ENCODE measurements around the gene SEZ6L.

GRCh38 chr22:26303475-26303874 is 134.2 kb downstream of the SEZ6L start:
- TF ChIP-seq CTCF (IDR thresholded peaks at IDR 0.05; ENCODE audit: insufficient read depth, low read depth, low read length) (no peak), EZH2 (IDR thresholded peaks at IDR 0.05; ENCODE audit: insufficient read depth, low read length) (no peak)
